A549 (cell line): ENCODE measurements around the gene CTSA. TPM values are rescaled to one million over a fixed set of nuclear protein-coding genes. Genes with fewer than 3 reads are reported as not detected.

Experiments
- ATAC-seq, 2 experiments: fragments of 200-7000 bp in 1 of 2; fragments of >200 bp in 1 of 2; cut with Nextera tagmentation in 1 of 2; cut with Tn5 transposase in 1 of 2; 3 replicates each; pipeline versions ENCODE4 v1.8.0 to v1.9.1; 2018 to 2020; ENCODE audit warnings: mild to moderate bottlenecking in 1 of 2, moderate library complexity in 1 of 2
- CTCF ChIA-PET: fragments of 300-600 bp; sonication (Branson Sonifier 250); formaldehyde crosslinking; extraction: SDS; loops from one replicate; lab custom pipeline; 2021; ENCODE audit warnings: antibody characterized with exemption, inconsistent platforms; lab: Yijun Ruan, JAX
- POLR2A ChIA-PET: fragments of 350-600 bp; formaldehyde crosslinking; extraction: SDS; loops from one replicate; lab custom pipeline; 2021; ENCODE audit warnings: antibody characterized with exemption, inconsistent platforms; lab: Yijun Ruan, JAX
- DNase-seq, 2 experiments: peaks; one replicate each; pipeline versions ENCODE4 v3.0.0 to v3.0.0-alpha.2; 2011 to 2016; ENCODE audit warnings: low read depth in 1 of 2, low spot score in 1 of 2
- FAIRE-seq: peaks from 2 replicates; lab custom pipeline; 2011; peaks lifted over from hg19 to GRCh38; lab: Jason Lieb, UNC
- H3K27ac ChIP-seq, 2 experiments: fragments of >200 bp; sonication (Bioruptor Twin); formaldehyde crosslinking; 3 replicates each; pipeline ENCODE4 v1.5.1; 2016 to 2017
- H3K4me1 ChIP-seq: fragments of >200 bp; sonication (Bioruptor Twin); formaldehyde crosslinking; 3 replicates; pipeline ENCODE4 v1.6.1; 2016
- H3K4me2 ChIP-seq: fragments of >200 bp; sonication (Bioruptor Twin); formaldehyde crosslinking; 3 replicates; pipeline ENCODE4 v1.6.1; 2016
- H3K4me3 ChIP-seq: fragments of >200 bp; sonication (Bioruptor Twin); formaldehyde crosslinking; 3 replicates; pipeline ENCODE4 v1.5.1; 2016
- H3K9me3 ChIP-seq: fragments of >200 bp; sonication (Bioruptor Twin); formaldehyde crosslinking; 3 replicates; pipeline ENCODE4 v1.6.1; 2016
- BCL3 ChIP-seq: fragments of >200 bp; sonication (Bioruptor Twin); formaldehyde crosslinking; IDR thresholded peaks from 3 replicates; pipeline ENCODE4 v1.6.1; 2016
- ELK1 ChIP-seq: fragments of 150-350 bp; IDR thresholded peaks from 2 replicates; pipeline ENCODE4 v1.6.1; 2014; ENCODE audit warnings: low read depth, mild to moderate bottlenecking, low read length
- EP300 ChIP-seq, 2 experiments: fragments of >200 bp; sonication (Bioruptor Twin); formaldehyde crosslinking; IDR thresholded peaks; 2 replicates in 1 of 2; 3 replicates in 1 of 2; pipeline ENCODE4 v1.6.1; 2016 to 2017
- ESRRA ChIP-seq: fragments of 150-350 bp; IDR thresholded peaks from 2 replicates; pipeline ENCODE4 v1.6.1; 2014; ENCODE audit warnings: mild to moderate bottlenecking, low read length, borderline replicate concordance
- FOSB ChIP-seq: fragments of 250-450 bp; sonication (Bioruptor Pico); IDR thresholded peaks from 2 replicates; pipeline ENCODE4 v1.5.0; 2020; ENCODE audit warnings: mild to moderate bottlenecking, moderate library complexity
- FOSL2 ChIP-seq, 2 experiments: fragments of 450-650 bp in 1 of 2; fragments of >200 bp in 1 of 2; sonication (Bioruptor Twin) in 1 of 2; formaldehyde crosslinking; IDR thresholded peaks; 2 replicates each; pipeline versions ENCODE4 v1.5.0 to v1.6.1; 2016 to 2020; ENCODE audit warnings: mild to moderate bottlenecking in 1 of 2, moderate library complexity in 1 of 2
- FOXS1 ChIP-seq: fragments of 250-450 bp; sonication (Bioruptor Pico); IDR thresholded peaks from 2 replicates; pipeline ENCODE4 v1.5.0; 2020; ENCODE audit warnings: mild to moderate bottlenecking, moderate library complexity
- HDAC2 ChIP-seq: fragments of 200-600 bp; sonication (generic); IDR thresholded peaks from 2 replicates; pipeline ENCODE4 v1.6.1; 2016
- HEYL ChIP-seq: fragments of 250-450 bp; sonication (Bioruptor Pico); IDR thresholded peaks from 2 replicates; pipeline ENCODE4 v1.8.0; 2021; ENCODE audit warnings: mild to moderate bottlenecking, moderate library complexity
- JUN ChIP-seq, 2 experiments: fragments of >200 bp; sonication (Bioruptor Twin); formaldehyde crosslinking; IDR thresholded peaks; 2 replicates in 1 of 2; 3 replicates in 1 of 2; pipeline ENCODE4 v1.6.1; 2016 to 2017
- JUNB ChIP-seq: fragments of >200 bp; sonication (Bioruptor Twin); formaldehyde crosslinking; IDR thresholded peaks from 2 replicates; pipeline ENCODE4 v1.6.1; 2016
- KDM1A ChIP-seq: fragments of 200-600 bp; sonication (generic); IDR thresholded peaks from 2 replicates; pipeline ENCODE4 v1.6.1; 2016; ENCODE audit warnings: low read depth, mild to moderate bottlenecking
- MAFK ChIP-seq: fragments of 450-650 bp; IDR thresholded peaks from 2 replicates; pipeline ENCODE4 v1.6.1; 2014; ENCODE audit not compliant: partially characterized antibody
- MAX ChIP-seq: IDR thresholded peaks from 2 replicates; pipeline ENCODE4 v1.6.1; 2012
- PBX3 ChIP-seq: IDR thresholded peaks from 2 replicates; pipeline ENCODE4 v1.6.1; 2012
- PHF8 ChIP-seq: fragments of 200-600 bp; sonication (generic); IDR thresholded peaks from 2 replicates; pipeline ENCODE4 v1.6.1; 2016; ENCODE audit warnings: low read depth, mild to moderate bottlenecking, antibody characterized with exemption, moderate library complexity, borderline replicate concordance
- POLR2A ChIP-seq: IDR thresholded peaks from 2 replicates; pipeline ENCODE4 v1.6.1; 2012; ENCODE audit warnings: mild to moderate bottlenecking, low read length
- RARB ChIP-seq: fragments of 250-450 bp; sonication (Bioruptor Pico); IDR thresholded peaks from 2 replicates; pipeline ENCODE4 v1.8.0; 2021; ENCODE audit warnings: mild to moderate bottlenecking, moderate library complexity
- RFX5 ChIP-seq: fragments of 450-650 bp; IDR thresholded peaks from 2 replicates; pipeline ENCODE4 v1.7.1; 2014; ENCODE audit warnings: antibody characterized with exemption, mild to moderate bottlenecking, moderate library complexity
- ZFP36 ChIP-seq: fragments of 450-650 bp; IDR thresholded peaks from 2 replicates; pipeline ENCODE4 v1.6.1; 2014; ENCODE audit warnings: borderline replicate concordance; ENCODE audit not compliant: partially characterized antibody
- ZSCAN20 ChIP-seq: fragments of 250-450 bp; sonication (Bioruptor Pico); IDR thresholded peaks from 2 replicates; pipeline ENCODE4 v1.8.0; 2022; ENCODE audit warnings: mild to moderate bottlenecking, moderate library complexity
- WGBS: methylation state at CpG from one replicate; pipeline ENCODE4 v1.1.6; 2017; ENCODE audit errors: missing lambda C conversion rate; 5-methylcytosine and 5-hydroxymethylcytosine counted together
- polyA plus RNA-seq, 4 experiments: library from polyadenylated mRNA; depleted of rRNA in 3 of 4; stranded (reverse); fragments of >200 nt; fragmentation: RNase III in 1 of 4; extraction: RNeasy Plus Mini Kit Qiagen cat#74134 plus additional on column Dnase treatment in 1 of 4; gene quantifications; 2 replicates in 3 of 4; 3 replicates in 1 of 4; pipeline ENCODE4 v1.2.3, GENCODE V29; 2011 to 2017

Gene CTSA
- polyA plus RNA-seq, 2 of the 4 experiments (the other 2 are of a cell fraction), result 53.1 to 95.6 TPM

GRCh38 chr20:45880988-45881788 is 9.9 kb upstream of the CTSA start, which contains the start of gene ZSWIM1:
Gene ZSWIM1 (plus strand): TSS chr20:45881227. CDS start chr20:45882593, 1,366 bp downstream.
- ATAC-seq (peak; percentile 99 to 100), DNase-seq (peak; percentile 98 to 99), FAIRE-seq (peak; percentile 92)
- ChIA-PET CTCF (interaction anchor here (0.7 to 1.9 kb wide), 10 partner anchors 9 to 133 kb away, joined by 3 to 12 read pairs (median 4); partner anchors contain the start of genes CTSA and NEURL2), POLR2A (interaction anchor here (0.6 to 2.2 kb wide), 15 partner anchors 9 to 518 kb away, joined by 3 to 26 read pairs (median 4); partner anchors contain the start of genes CTSA, NEURL2, SNX21 and SYS1)
- no peaks in the 10 kb centered on the region for H3K9me3 ChIP-seq
- peak within 1 kb of the TSS; percentile 92 for H3K4me2 ChIP-seq
- H3K27ac ChIP-seq, result peak within 1 kb of the TSS; percentile 79 to 81
- H3K4me1 ChIP-seq, result peaks cover 17% of the 10 kb centered on the region
- 1% methylated on average over 23 of the region's 23 CpGs for WGBS
- H3K4me3 ChIP-seq, result peak within 1 kb of the TSS; percentile 73
- peak; percentile 89 for TF ChIP-seq POLR2A
- peak; percentile 77; the same call in 1 of the 2 replicates for TF ChIP-seq RFX5
- peak; percentile 98 for TF ChIP-seq PBX3
- peak; percentile 69 for TF ChIP-seq KDM1A
- 0 out of 2 replicates have a peak, but pooled peaks have one; percentile 42 for TF ChIP-seq HDAC2
- TF ChIP-seq JUN (IDR thresholded peaks at IDR 0.05), result peak; percentile 50 to 58; a peak in 3 of 5 replicates
- peak; percentile 58; the same call in 1 of the 3 replicates for TF ChIP-seq BCL3
- TF ChIP-seq FOXS1 (CRISPR knock-in tag), result no peak
- no peak for TF ChIP-seq ZSCAN20
- TF ChIP-seq ZFP36, result peak; percentile 67
- no peak for TF ChIP-seq EP300 (IDR thresholded peaks at IDR 0.05)
- TF ChIP-seq FOSB, result no peak
- TF ChIP-seq PHF8, result peak; percentile 65; the same call in 1 of the 2 replicates
- TF ChIP-seq, all 56 proteins: peak for 9

- Histone ChIP-seq H3K4me3 (no peak overlapping the region), H3K4me2 (peak overlapping the region; percentile 92; the same call in 1 of the 3 replicates), H3K9me3 (no peaks in the 10 kb centered on the region), H3K27ac (no peak overlapping the region), H3K4me1 (peaks cover 17% of the 10 kb centered on the region)
- WGBS, result 84% methylated on average over 4 of the region's 4 CpGs
- POLR2A ChIA-PET, result interaction anchor here (1.0 to 2.2 kb wide), 3 partner anchors 9 to 59 kb away, joined by 3 to 12 read pairs (median 4); partner anchors contain the start of genes CTSA and SNX21
- no peak for TF ChIP-seq RARB (CRISPR knock-in tag)
- no peak for TF ChIP-seq MAX
- no peak for TF ChIP-seq FOXS1 (CRISPR knock-in tag)
- TF ChIP-seq MAFK, result no peak
- TF ChIP-seq ELK1, result no peak
- TF ChIP-seq RFX5, result no peak
- no peak for TF ChIP-seq HEYL (CRISPR knock-in tag)
- no peak for TF ChIP-seq FOSL2 (IDR thresholded peaks at IDR 0.05)
- no peak for TF ChIP-seq FOSL2 (CRISPR knock-in tag; IDR thresholded peaks at IDR 0.05)
- TF ChIP-seq ESRRA, result no peak
- no peak for TF ChIP-seq POLR2A
- TF ChIP-seq JUNB, result no peak
- no peak for FAIRE-seq
- ATAC-seq, result no peak
- CTCF ChIA-PET, result interaction anchor here (0.6 to 2.0 kb wide), 7 partner anchors 8 to 560 kb away, joined by 3 to 12 read pairs (median 4); partner anchors contain the start of genes CTSA and NEURL2
- DNase-seq, result no peak
Measured at GRCh38 chr20:45882469-45883099, 8.6 kb upstream of the CTSA start.
